Measurements from ENCODE around the gene OSBPL5.

OSBPL5 gene

GRCh38 chr11:3041699-3042441 is 123.2 kb downstream of the OSBPL5 start:
- Histone ChIP-seq H3K4me3 (ENCODE audit: low read depth, low read length) (no peak overlapping the region), H3K9me3 (ENCODE audit: control insufficient read depth, insufficient read depth, low read depth, low read length) (no peaks in the 10 kb centered on the region), H3K4me1 (ENCODE audit: control insufficient read depth, insufficient read depth, low read length) (no peaks in the 10 kb centered on the region), H3K27ac (ENCODE audit: extremely low read depth, low read depth, low read length) (no peak overlapping the region), H3K36me3 (ENCODE audit: control insufficient read depth in 2 of 2, insufficient read depth in 1 of 2, low read length in 2 of 2) (peaks cover 0 to 85% of the 10 kb centered on the region in 2 experiments; a peak in 1 of 3 replicates)
- ChIA-PET POLR2A (no interaction called here), CTCF (interaction anchor here (1.0 kb wide), 1 partner anchor 174 kb away, joined by 3 read pairs; no protein-coding TSS in a partner anchor)
- TF ChIP-seq ZIC2 (tag by site-specific recombination; IDR thresholded peaks at IDR 0.05) (peak; percentile 11; the same call in 1 of the 2 replicates), ZSCAN30 (tag by site-specific recombination; IDR thresholded peaks at IDR 0.05) (no peak)

GRCh38 chr11:3040881-3041280 is 124.2 kb downstream of the OSBPL5 start:
- H3K9me3 ChIP-seq (ENCODE audit: control insufficient read depth, insufficient read depth, low read depth, low read length) = no peaks in the 10 kb centered on the region
- POLR2A ChIA-PET = no interaction called here
- CTCF ChIA-PET = interaction anchor here (1.0 to 8.8 kb wide), 3 partner anchors 25 to 175 kb away, joined by 3 to 144 read pairs (median 3); no protein-coding TSS in a partner anchor
- no peak overlapping the region for H3K27ac ChIP-seq (ENCODE audit: extremely low read depth, low read depth, low read length)
- H3K4me1 ChIP-seq (ENCODE audit: control insufficient read depth, insufficient read depth, low read length) = no peaks in the 10 kb centered on the region
- peaks cover 0 to 86% of the 10 kb centered on the region in 2 experiments; a peak in 1 of 3 replicates for H3K36me3 ChIP-seq (ENCODE audit: control insufficient read depth in 2 of 2, insufficient read depth in 1 of 2, low read length in 2 of 2)
- no peak for TF ChIP-seq ZNF571 (tag by site-specific recombination; IDR thresholded peaks at IDR 0.05)
- no peak for TF ChIP-seq ZNF600 (tag by site-specific recombination; IDR thresholded peaks at IDR 0.05)
- no peak for TF ChIP-seq ZNF121 (tag by site-specific recombination; IDR thresholded peaks at IDR 0.05)
- TF ChIP-seq HOXC10 (CRISPR knock-in tag; IDR thresholded peaks at IDR 0.05) = no peak
- TF ChIP-seq GFI1B (tag by site-specific recombination; IDR thresholded peaks at IDR 0.05) = no peak
- TF ChIP-seq ZNF148 (tag by site-specific recombination; IDR thresholded peaks at IDR 0.05; ENCODE audit: borderline replicate concordance) = no peak
- TF ChIP-seq ZNF26 (tag by site-specific recombination; IDR thresholded peaks at IDR 0.05) = no peak
- no peak for TF ChIP-seq ZNF221 (tag by site-specific recombination; IDR thresholded peaks at IDR 0.05; ENCODE audit: borderline replicate concordance)
- no peak for TF ChIP-seq WT1 (tag by site-specific recombination; IDR thresholded peaks at IDR 0.05)
- TF ChIP-seq ZNF292 (tag by site-specific recombination; IDR thresholded peaks at IDR 0.05; ENCODE audit: borderline replicate concordance, low read depth) = no peak
- no peak for TF ChIP-seq ZNF19 (tag by site-specific recombination; IDR thresholded peaks at IDR 0.05; ENCODE audit: low read depth)
- no peak for TF ChIP-seq ZNF521 (tag by site-specific recombination; IDR thresholded peaks at IDR 0.05)
- TF ChIP-seq TCF7L2 (IDR thresholded peaks at IDR 0.05; ENCODE audit: borderline replicate concordance, low read depth, low read length) = no peak
- no peak for TF ChIP-seq RBAK (tag by site-specific recombination; IDR thresholded peaks at IDR 0.05)
- TF ChIP-seq ZNF701 (tag by site-specific recombination; IDR thresholded peaks at IDR 0.05) = no peak
- TF ChIP-seq REPIN1 (tag by site-specific recombination; IDR thresholded peaks at IDR 0.05; ENCODE audit: low read depth) = no peak
- no peak for TF ChIP-seq ZNF133 (tag by site-specific recombination; IDR thresholded peaks at IDR 0.05)
- no peak for TF ChIP-seq SP2 (tag by site-specific recombination; IDR thresholded peaks at IDR 0.05)
- TF ChIP-seq ZNF791 (tag by site-specific recombination; IDR thresholded peaks at IDR 0.05) = no peak
- no peak for TF ChIP-seq ZNF2 (tag by site-specific recombination; IDR thresholded peaks at IDR 0.05)
- H3K4me3 ChIP-seq (ENCODE audit: low read depth, low read length) = no peak overlapping the region

Data from HEK293 (cell line).